ENCODE data around the gene UTS2R.

UTS2R gene

DNA sequence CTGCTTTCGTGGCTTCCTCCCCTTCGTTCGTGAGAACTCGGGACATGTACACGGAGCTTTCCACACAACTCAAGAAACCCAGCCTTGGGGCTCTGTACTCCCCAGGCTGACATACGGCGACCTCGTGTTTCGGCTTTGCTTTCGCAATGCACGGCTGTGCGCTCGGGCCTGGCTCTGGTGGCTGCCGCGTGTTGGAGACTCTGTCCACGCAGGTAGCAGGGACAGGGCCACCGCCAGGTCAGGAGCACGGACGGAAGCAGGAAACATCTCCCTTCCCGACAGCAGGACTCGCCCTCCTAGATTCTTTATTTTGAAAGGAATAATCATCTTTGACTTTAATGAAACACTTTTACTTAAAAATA is 17.3 kb downstream of the UTS2R start:
- Histone ChIP-seq H3K4me2 (no peak overlapping the region), H3K79me2 (ENCODE audit: insufficient read depth, low read depth) (no peaks in the 10 kb centered on the region), H3K4me1 (ENCODE audit: low read depth, poor library complexity, severe bottlenecking) (peaks cover 18% of the 10 kb centered on the region), H2AFZ (ENCODE audit: low read depth) (no peak overlapping the region), H3K27ac (no peak overlapping the region), H4K20me1 (ENCODE audit: insufficient read depth) (no peaks in the 10 kb centered on the region), H3K36me3 (ENCODE audit: insufficient read depth) (no peaks in the 10 kb centered on the region; the same call in 1 of the 2 replicates), H3K4me3 (IDR thresholded peaks at IDR 0.05; ENCODE audit: insufficient read depth, low read depth, low read length) (no peak overlapping the region), H3K9ac (no peak overlapping the region), H3K27me3 (ENCODE audit: insufficient read depth, low read depth) (no peaks in the 10 kb centered on the region)
- TF ChIP-seq, protein P1, sequence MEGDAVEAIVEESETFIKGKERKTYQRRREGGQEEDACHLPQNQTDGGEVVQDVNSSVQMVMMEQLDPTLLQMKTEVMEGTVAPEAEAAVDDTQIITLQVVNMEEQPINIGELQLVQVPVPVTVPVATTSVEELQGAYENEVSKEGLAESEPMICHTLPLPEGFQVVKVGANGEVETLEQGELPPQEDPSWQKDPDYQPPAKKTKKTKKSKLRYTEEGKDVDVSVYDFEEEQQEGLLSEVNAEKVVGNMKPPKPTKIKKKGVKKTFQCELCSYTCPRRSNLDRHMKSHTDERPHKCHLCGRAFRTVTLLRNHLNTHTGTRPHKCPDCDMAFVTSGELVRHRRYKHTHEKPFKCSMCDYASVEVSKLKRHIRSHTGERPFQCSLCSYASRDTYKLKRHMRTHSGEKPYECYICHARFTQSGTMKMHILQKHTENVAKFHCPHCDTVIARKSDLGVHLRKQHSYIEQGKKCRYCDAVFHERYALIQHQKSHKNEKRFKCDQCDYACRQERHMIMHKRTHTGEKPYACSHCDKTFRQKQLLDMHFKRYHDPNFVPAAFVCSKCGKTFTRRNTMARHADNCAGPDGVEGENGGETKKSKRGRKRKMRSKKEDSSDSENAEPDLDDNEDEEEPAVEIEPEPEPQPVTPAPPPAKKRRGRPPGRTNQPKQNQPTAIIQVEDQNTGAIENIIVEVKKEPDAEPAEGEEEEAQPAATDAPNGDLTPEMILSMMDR (conservative IDR thresholded peaks at IDR 0.05; ENCODE audit: low read depth, low read length): no peak

DNA sequence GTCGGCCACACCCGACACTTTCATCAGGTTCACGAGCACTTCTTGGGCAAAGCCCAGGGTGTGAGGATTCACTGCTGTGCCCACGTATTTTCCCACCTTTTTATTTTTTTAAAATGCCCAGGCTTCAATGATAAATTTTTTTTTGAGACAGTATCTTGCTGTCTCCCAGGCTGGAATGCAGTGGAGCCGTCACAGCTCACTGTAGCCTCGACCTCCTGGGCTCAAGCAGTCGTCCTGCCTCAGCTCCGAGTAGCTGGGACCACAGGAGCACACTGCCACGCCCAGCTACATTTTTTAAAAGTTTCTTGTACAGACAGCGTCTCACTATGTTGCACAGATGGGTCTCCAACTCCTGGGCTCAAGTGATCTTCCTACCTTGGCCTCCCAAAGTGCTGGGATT is 17.8 kb downstream of the UTS2R start:
- no peaks in the 10 kb centered on the region; the same call in 1 of the 2 replicates for H3K36me3 ChIP-seq (ENCODE audit: insufficient read depth)
- no peak overlapping the region for H3K4me2 ChIP-seq
- H4K20me1 ChIP-seq (ENCODE audit: insufficient read depth): no peaks in the 10 kb centered on the region
- no peaks in the 10 kb centered on the region for H3K79me2 ChIP-seq (ENCODE audit: insufficient read depth, low read depth)
- no peak overlapping the region for H3K27ac ChIP-seq
- H2AFZ ChIP-seq (ENCODE audit: low read depth): no peak overlapping the region
- H3K4me3 ChIP-seq (IDR thresholded peaks at IDR 0.05; ENCODE audit: insufficient read depth, low read depth, low read length): no peak overlapping the region
- TF ChIP-seq, protein P1 (conservative IDR thresholded peaks at IDR 0.05; ENCODE audit: low read depth, low read length): no peak
- no peaks in the 10 kb centered on the region for H3K27me3 ChIP-seq (ENCODE audit: insufficient read depth, low read depth)
- H3K9ac ChIP-seq: no peak overlapping the region
- peaks cover 17% of the 10 kb centered on the region for H3K4me1 ChIP-seq (ENCODE audit: low read depth, poor library complexity, severe bottlenecking)

- no peaks in the 10 kb centered on the region for H3K27me3 ChIP-seq (ENCODE audit: insufficient read depth, low read depth)
Observed at GRCh38 chr17:82390015-82390859, 18.7 kb downstream of the UTS2R start.

GRCh38 chr17:82390860-82391435 is 19.4 kb downstream of the UTS2R start:
- Histone ChIP-seq H3K36me3 (ENCODE audit: insufficient read depth) (no peaks in the 10 kb centered on the region; the same call in 1 of the 2 replicates), H3K4me1 (ENCODE audit: low read depth, poor library complexity, severe bottlenecking) (peaks cover 2% of the 10 kb centered on the region), H3K79me2 (ENCODE audit: insufficient read depth, low read depth) (no peaks in the 10 kb centered on the region), H3K4me2 (no peak overlapping the region), H3K27ac (no peak overlapping the region), H3K4me3 (IDR thresholded peaks at IDR 0.05; ENCODE audit: insufficient read depth, low read depth, low read length) (no peak overlapping the region), H4K20me1 (ENCODE audit: insufficient read depth) (no peaks in the 10 kb centered on the region), H2AFZ (ENCODE audit: low read depth) (no peak overlapping the region), H3K27me3 (ENCODE audit: insufficient read depth, low read depth) (no peaks in the 10 kb centered on the region), H3K9ac (no peak overlapping the region)
- TF ChIP-seq, protein P1 (conservative IDR thresholded peaks at IDR 0.05; ENCODE audit: low read depth, low read length): no peak

More at GRCh38 chr17:82390015-82390859, 18.7 kb downstream of the UTS2R start:
- no peak overlapping the region for H3K4me3 ChIP-seq (IDR thresholded peaks at IDR 0.05; ENCODE audit: insufficient read depth, low read depth, low read length)
- no peak overlapping the region for H2AFZ ChIP-seq (ENCODE audit: low read depth)
- H3K36me3 ChIP-seq (ENCODE audit: insufficient read depth): no peaks in the 10 kb centered on the region; the same call in 1 of the 2 replicates
- H3K4me2 ChIP-seq: no peak overlapping the region
- no peak overlapping the region for H3K27ac ChIP-seq
- no peaks in the 10 kb centered on the region for H4K20me1 ChIP-seq (ENCODE audit: insufficient read depth)
- H3K9ac ChIP-seq: no peak overlapping the region
- H3K79me2 ChIP-seq (ENCODE audit: insufficient read depth, low read depth): no peaks in the 10 kb centered on the region
- TF ChIP-seq, protein P1 (conservative IDR thresholded peaks at IDR 0.05; ENCODE audit: low read depth, low read length): no peak
- peaks cover 9% of the 10 kb centered on the region for H3K4me1 ChIP-seq (ENCODE audit: low read depth, poor library complexity, severe bottlenecking)

Data from KMS-11 (cell line).